Activated CD8-positive, alpha-beta T cell treated with anti-CD3 and anti-CD28 coated beads for 36 hours (primary cell): ENCODE measurements around the gene PDE9A. TPM values are rescaled to one million over a fixed set of nuclear protein-coding genes. Genes with fewer than 3 reads are reported as not detected.

Experiments
- ATAC-seq: fragments of 200-7000 bp; cut with Tn5 transposase; one replicate; pipeline ENCODE4 v1.10.0; 2021; ENCODE audit warnings: mild to moderate bottlenecking, moderate library complexity
- CTCF ChIA-PET: fragments of 350-600 bp; sonication (Branson Sonifier 250); formaldehyde crosslinking; loops from one replicate; lab custom pipeline; 2021; ENCODE audit warnings: antibody characterized with exemption; lab: Charles Lee
- POLR2A ChIA-PET: fragments of 350-600 bp; sonication (Branson Sonifier 250); formaldehyde crosslinking; loops from one replicate; lab custom pipeline; 2021; ENCODE audit warnings: antibody characterized with exemption; lab: Charles Lee
- DNase-seq: peaks from one replicate; pipeline ENCODE4 v3.0.0-alpha.2; 2020
- H3K27ac Mint-ChIP-seq: one replicate; pipeline ENCODE4 v1.8.0; 2021; ENCODE audit warnings: mild to moderate bottlenecking, mixed read lengths
- H3K27me3 Mint-ChIP-seq: one replicate; pipeline ENCODE4 v1.8.0; 2021; ENCODE audit warnings: mixed read lengths
- H3K36me3 Mint-ChIP-seq: one replicate; pipeline ENCODE4 v1.8.0; 2021; ENCODE audit warnings: low read depth, mixed read lengths
- H3K4me1 Mint-ChIP-seq: one replicate; pipeline ENCODE4 v1.8.0; 2021; ENCODE audit warnings: low read depth, mixed read lengths
- H3K4me3 Mint-ChIP-seq: one replicate; pipeline ENCODE4 v1.8.0; 2021; ENCODE audit warnings: mild to moderate bottlenecking, moderate library complexity, mixed read lengths
- H3K9me3 Mint-ChIP-seq: one replicate; pipeline ENCODE4 v1.8.0; 2021; ENCODE audit warnings: mixed read lengths
- CTCF ChIP-seq: fragments of 200-600 bp; IDR thresholded peaks from one replicate; pipeline ENCODE4 v1.8.0; 2022; ENCODE audit warnings: antibody characterized with exemption, mild to moderate bottlenecking
- intact Hi-C: fragments of 100-400 bp; cut with micrococcal nuclease; formaldehyde crosslinking; loops from one replicate; pipeline ENCODE4 v1.10.0; 2022
- total RNA-seq, 2 experiments: library from RNA; stranded (reverse); gene quantifications; one replicate each; pipeline ENCODE4 v1.2.3, GENCODE V29; 2021

The PDE9A gene
- total RNA-seq, 2 experiments from 2014 or later: 11.1 to 11.5 TPM

- Mint-ChIP-seq H3K4me1 (peaks cover 15% of the 10 kb centered on the region), H3K36me3 (no peaks in the 10 kb centered on the region), H3K27ac (no peak overlapping the region), H3K4me3 (no peak overlapping the region), H3K27me3 (no peaks in the 10 kb centered on the region), H3K9me3 (no peaks in the 10 kb centered on the region)
- ChIA-PET CTCF (no interaction called here), POLR2A (interaction anchor here (1.7 to 1.8 kb wide), 2 partner anchors 8 to 43 kb away, joined by 4 to 6 read pairs; no protein-coding TSS in a partner anchor)
- DNase-seq (no peak), ATAC-seq (no peak)
- intact Hi-C loops: no loop called here
- TF ChIP-seq CTCF: no peak
Measured at GRCh38 chr21:42740405-42740909, 87.0 kb downstream of the PDE9A start.

- H3K27ac Mint-ChIP-seq: no peak overlapping the region
- H3K4me3 Mint-ChIP-seq: no peak overlapping the region
- H3K36me3 Mint-ChIP-seq: no peaks in the 10 kb centered on the region
- ChIA-PET CTCF (interaction anchor here (1.2 kb wide), 1 partner anchor 148 kb away, joined by 3 read pairs; no protein-coding TSS in a partner anchor), POLR2A (interaction anchor here (1.7 kb wide), 1 partner anchor 9 kb away, joined by 6 read pairs; no protein-coding TSS in a partner anchor)
- ATAC-seq: no peak
- intact Hi-C loops: no loop called here
- no peaks in the 10 kb centered on the region for H3K9me3 Mint-ChIP-seq
- H3K27me3 Mint-ChIP-seq: no peaks in the 10 kb centered on the region
- DNase-seq: no peak
- H3K4me1 Mint-ChIP-seq: peaks cover 16% of the 10 kb centered on the region
- no peak for TF ChIP-seq CTCF
Measured at GRCh38 chr21:42741066-42741465, 87.6 kb downstream of the PDE9A start.

GRCh38 chr21:42744520-42745445 is 91.4 kb downstream of the PDE9A start:
- H3K27ac Mint-ChIP-seq: no peak overlapping the region
- ATAC-seq: no peak
- H3K4me1 Mint-ChIP-seq: peaks cover 25% of the 10 kb centered on the region
- DNase-seq: no peak
- ChIA-PET POLR2A (interaction anchor here (0.6 kb wide), 1 partner anchor 142 kb away, joined by 4 read pairs; no protein-coding TSS in a partner anchor), CTCF (interaction anchor here (1.2 kb wide), 1 partner anchor 152 kb away, joined by 3 read pairs; no protein-coding TSS in a partner anchor)
- intact Hi-C loops: no loop called here
- no peaks in the 10 kb centered on the region for H3K9me3 Mint-ChIP-seq
- no peaks in the 10 kb centered on the region for H3K36me3 Mint-ChIP-seq
- TF ChIP-seq CTCF: no peak
- no peak overlapping the region for H3K4me3 Mint-ChIP-seq
- no peaks in the 10 kb centered on the region for H3K27me3 Mint-ChIP-seq

- intact Hi-C loops: no loop called here
- H3K27ac Mint-ChIP-seq: peak overlapping the region; percentile 95
- ChIA-PET POLR2A (interaction anchor here (1.9 kb wide), 1 partner anchor 12 kb away, joined by 6 read pairs; no protein-coding TSS in a partner anchor), CTCF (interaction anchor here (1.2 kb wide), 1 partner anchor 153 kb away, joined by 3 read pairs; no protein-coding TSS in a partner anchor)
- no peak overlapping the region for H3K4me3 Mint-ChIP-seq
- no peaks in the 10 kb centered on the region for H3K9me3 Mint-ChIP-seq
- ATAC-seq (peak; percentile 63), DNase-seq (peak; percentile 37)
- H3K4me1 Mint-ChIP-seq: peaks cover 25% of the 10 kb centered on the region
- no peaks in the 10 kb centered on the region for H3K27me3 Mint-ChIP-seq
- H3K36me3 Mint-ChIP-seq: no peaks in the 10 kb centered on the region
- TF ChIP-seq CTCF: no peak
Measured at GRCh38 chr21:42745511-42746239, 92.3 kb downstream of the PDE9A start.
